HepG2 (cell line): ENCODE measurements around the gene DOLK. TPM values are rescaled to one million over a fixed set of nuclear protein-coding genes. Genes with fewer than 3 reads are reported as not detected.

Experiments
- CHCHD3 ChIP-seq: sonication (generic); formaldehyde crosslinking; IDR thresholded peaks from 2 replicates; pipeline ENCODE4 v1.8.0; 2022; ENCODE audit warnings: mild to moderate bottlenecking, missing genetic modification reagents, moderate library complexity
- EZH2 ChIP-seq: conservative IDR thresholded peaks from 2 replicates; pipeline ENCODE4 v1.6.1; 2012; ENCODE audit warnings: mild to moderate bottlenecking, low read depth, low read length, moderate library complexity
- FOXP4 ChIP-seq: sonication (generic); formaldehyde crosslinking; IDR thresholded peaks from 2 replicates; pipeline ENCODE4 v1.4.0; 2020; ENCODE audit warnings: missing genetic modification reagents
- HHEX ChIP-seq: IDR thresholded peaks from 2 replicates; pipeline ENCODE4 v1.6.1; 2016; ENCODE audit warnings: control low read depth
- HNRNPLL ChIP-seq: fragments of 200-400 bp; formaldehyde crosslinking; IDR thresholded peaks from 2 replicates; pipeline ENCODE4 v1.6.1; 2017; ENCODE audit warnings: mild to moderate bottlenecking, low read depth, low read length; ENCODE audit not compliant: poor library complexity, severe bottlenecking
- HNRNPUL1 ChIP-seq: fragments of 200-400 bp; formaldehyde crosslinking; IDR thresholded peaks from 2 replicates; pipeline ENCODE4 v1.6.1; 2017; ENCODE audit warnings: low read depth, mild to moderate bottlenecking, low read length, moderate library complexity
- IRF9 ChIP-seq: sonication (generic); formaldehyde crosslinking; IDR thresholded peaks from 2 replicates; pipeline ENCODE4 v1.8.0; 2022; ENCODE audit warnings: missing genetic modification reagents, mild to moderate bottlenecking, borderline replicate concordance
- MTF2 ChIP-seq: sonication (generic); formaldehyde crosslinking; IDR thresholded peaks from 2 replicates; pipeline ENCODE4 v1.5.0; 2020; ENCODE audit warnings: missing genetic modification reagents, borderline replicate concordance
- NR2F2 ChIP-seq: IDR thresholded peaks from 2 replicates; pipeline ENCODE4 v1.6.1; 2012; ENCODE audit warnings: low read depth, inconsistent platforms, borderline replicate concordance
- NR2F6 ChIP-seq, 2 experiments: IDR thresholded peaks; 2 replicates each; pipeline ENCODE4 v1.6.1; 2016; ENCODE audit warnings: antibody characterized with exemption in 1 of 2, mild to moderate bottlenecking in 1 of 2
- NR3C1 ChIP-seq: sonication (generic); formaldehyde crosslinking; IDR thresholded peaks from 2 replicates; pipeline ENCODE4 v1.4.0; 2020; ENCODE audit warnings: missing genetic modification reagents
- PLSCR1 ChIP-seq: sonication (generic); formaldehyde crosslinking; IDR thresholded peaks from 2 replicates; pipeline ENCODE4 v1.5.0; 2020; ENCODE audit warnings: missing genetic modification reagents, mild to moderate bottlenecking, borderline replicate concordance
- RELA ChIP-seq: sonication (generic); formaldehyde crosslinking; IDR thresholded peaks from 2 replicates; pipeline ENCODE4 v1.4.0; 2020; ENCODE audit warnings: missing genetic modification reagents
- ZBTB33 ChIP-seq: sonication (generic); formaldehyde crosslinking; IDR thresholded peaks from 2 replicates; pipeline ENCODE4 v1.4.0; 2020; ENCODE audit warnings: missing genetic modification reagents
- ZC3H13 ChIP-seq: sonication (generic); formaldehyde crosslinking; IDR thresholded peaks from 2 replicates; pipeline ENCODE4 v1.8.1; 2023; ENCODE audit warnings: mild to moderate bottlenecking, missing genetic modification reagents, moderate library complexity
- ZMAT3 ChIP-seq: sonication (generic); formaldehyde crosslinking; conservative IDR thresholded peaks from 2 replicates; pipeline ENCODE4 v1.7.0; 2021; ENCODE audit warnings: missing genetic modification reagents
- ZNF207 ChIP-seq: fragments of 450-650 bp; IDR thresholded peaks from 2 replicates; pipeline ENCODE4 v1.6.1; 2016; ENCODE audit warnings: antibody characterized with exemption, borderline replicate concordance
- ZNF430 ChIP-seq: sonication (generic); formaldehyde crosslinking; IDR thresholded peaks from 2 replicates; pipeline ENCODE4 v1.9.0; 2021; ENCODE audit warnings: mild to moderate bottlenecking, missing genetic modification reagents
- ZNF549 ChIP-seq: sonication (generic); formaldehyde crosslinking; IDR thresholded peaks from 2 replicates; pipeline ENCODE4 v1.5.0; 2020; ENCODE audit warnings: missing genetic modification reagents
- ZNF687 ChIP-seq: sonication (generic); formaldehyde crosslinking; IDR thresholded peaks from 2 replicates; pipeline ENCODE4 v1.5.1; 2020; ENCODE audit warnings: mild to moderate bottlenecking, missing genetic modification reagents, moderate library complexity
- polyA plus RNA-seq, 8 experiments: library from polyadenylated mRNA; depleted of rRNA in 3 of 8; stranded (reverse) in 7 of 8; unstranded in 1 of 8; fragments of >200 nt; fragmentation: Illumina TruSeq in 4 of 8; extraction: Trizol in 4 of 8; gene quantifications; 2 replicates each; pipeline versions ENCODE4 v1.2.1 to v1.2.3, GENCODE V29; 2011 to 2016; ENCODE audit warnings: low read depth in 4 of 8, missing spikeins in 1 of 8, mixed read lengths in 1 of 8; ENCODE audit not compliant: insufficient read depth in 1 of 8
- total RNA-seq, 5 experiments: library from RNA; depleted of rRNA; stranded (reverse); fragments of >200 nt; fragmentation: Illumina TruSeq; extraction: Trizol; gene quantifications; 2 replicates each; pipeline ENCODE4 v1.2.3, GENCODE V29; 2016; ENCODE audit warnings: low read depth in 1 of 5

Gene DOLK
- total and polyA plus RNA-seq, 2 of the 13 experiments (the other 11 are each of a cell fraction or from before 2014, with no cell fraction given) = 15.4 to 18.7 TPM

- TF ChIP-seq HHEX (CRISPR knock-in tag) (no peak), MTF2 (no peak), ZNF207 (no peak), ZNF549 (CRISPR knock-in tag) (no peak), RELA (CRISPR knock-in tag) (no peak), CHCHD3 (CRISPR knock-in tag) (no peak), ZBTB33 (peak; percentile 90), NR3C1 (no peak), ZMAT3 (CRISPR knock-in tag) (0 out of 2 replicates have a peak, but pooled peaks have one; percentile 33), EZH2 (no peak), FOXP4 (CRISPR knock-in tag) (peak; percentile 16; the same call in 1 of the 2 replicates), HNRNPLL (no peak), NR2F6 (IDR thresholded peaks at IDR 0.05) (no peak), NR2F6 (CRISPR knock-in tag; IDR thresholded peaks at IDR 0.05) (no peak), ZNF687 (CRISPR knock-in tag) (no peak; the same call in 1 of the 2 replicates), NR2F2 (no peak), IRF9 (CRISPR knock-in tag) (no peak), HNRNPUL1 (no peak), ZC3H13 (CRISPR knock-in tag) (0 out of 2 replicates have a peak, but pooled peaks have one; percentile 11), PLSCR1 (no peak), ZNF430 (CRISPR knock-in tag) (no peak)
These were observed 35.0 kb downstream of the DOLK start (continued) for GRCh38 chr9:128912270-128912853.
